DOHH2 (cell line): ENCODE measurements around the gene CCRL2.

ENCODE experiments used
- EZH2phosphoT487 ChIP-seq: fragments of 200-600 bp; sonication (generic); IDR thresholded peaks from 2 replicates; pipeline ENCODE4 v1.6.1; 2017; ENCODE audit warnings: borderline replicate concordance, mild to moderate bottlenecking, antibody characterized with exemption, low read length, moderate library complexity, mixed read lengths
- TF ChIP-seq, protein P1 (sequence below): fragments of 200-600 bp; sonication (generic); IDR thresholded peaks from one replicate; pipeline ENCODE4 v1.5.1; 2014; ENCODE audit warnings: antibody characterized with exemption, mild to moderate bottlenecking, low read depth, low read length; ENCODE audit not compliant: poor library complexity, severe bottlenecking

DNA sequence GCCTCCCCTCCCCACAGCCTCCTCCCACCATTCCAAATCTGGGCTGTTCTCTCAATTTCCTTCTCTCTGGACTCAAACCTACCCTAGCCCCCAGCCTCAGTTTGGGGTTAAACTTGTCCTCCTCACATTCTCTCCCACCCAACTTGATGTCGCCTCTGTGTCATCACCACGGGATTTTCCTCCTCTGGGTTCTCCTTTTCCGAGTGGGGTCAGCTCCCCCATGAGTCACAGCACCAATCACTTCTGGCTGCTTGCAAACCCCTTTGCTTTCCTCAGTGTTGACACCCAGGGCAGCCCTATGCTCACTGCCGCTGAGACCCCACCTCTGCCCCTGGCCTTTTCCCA lies 644 bp upstream of the CCRL2 start:
- TF ChIP-seq, protein P1, sequence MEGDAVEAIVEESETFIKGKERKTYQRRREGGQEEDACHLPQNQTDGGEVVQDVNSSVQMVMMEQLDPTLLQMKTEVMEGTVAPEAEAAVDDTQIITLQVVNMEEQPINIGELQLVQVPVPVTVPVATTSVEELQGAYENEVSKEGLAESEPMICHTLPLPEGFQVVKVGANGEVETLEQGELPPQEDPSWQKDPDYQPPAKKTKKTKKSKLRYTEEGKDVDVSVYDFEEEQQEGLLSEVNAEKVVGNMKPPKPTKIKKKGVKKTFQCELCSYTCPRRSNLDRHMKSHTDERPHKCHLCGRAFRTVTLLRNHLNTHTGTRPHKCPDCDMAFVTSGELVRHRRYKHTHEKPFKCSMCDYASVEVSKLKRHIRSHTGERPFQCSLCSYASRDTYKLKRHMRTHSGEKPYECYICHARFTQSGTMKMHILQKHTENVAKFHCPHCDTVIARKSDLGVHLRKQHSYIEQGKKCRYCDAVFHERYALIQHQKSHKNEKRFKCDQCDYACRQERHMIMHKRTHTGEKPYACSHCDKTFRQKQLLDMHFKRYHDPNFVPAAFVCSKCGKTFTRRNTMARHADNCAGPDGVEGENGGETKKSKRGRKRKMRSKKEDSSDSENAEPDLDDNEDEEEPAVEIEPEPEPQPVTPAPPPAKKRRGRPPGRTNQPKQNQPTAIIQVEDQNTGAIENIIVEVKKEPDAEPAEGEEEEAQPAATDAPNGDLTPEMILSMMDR: no peak
- TF ChIP-seq EZH2phosphoT487: no peak
